Forelimb muscle (tissue), 1 donor: ENCODE data around the gene AFAP1L2. TPM values are rescaled to one million over a fixed set of nuclear protein-coding genes. Genes with fewer than 3 reads are reported as not detected.
A peak's percentile ranks its signal among the peaks of the same experiment; 100 is the strongest.

ENCODE experiments used
- DNase-seq: peaks from one replicate; pipeline ENCODE4 v3.0.0-alpha.2; 2013; ENCODE audit warnings: low read depth
- polyA plus RNA-seq: library from polyadenylated mRNA; unstranded; fragments of 120-200 nt; gene quantifications from one replicate; pipeline ENCODE4 v1.2.1, GENCODE V29; 2013; ENCODE audit not compliant: insufficient read length

Gene AFAP1L2
- polyA plus RNA-seq, 1 donor: 34.0 TPM

GRCh38 chr10:114266521-114266920 lies 137.8 kb downstream of the AFAP1L2 start:
- no peak for DNase-seq

DNA sequence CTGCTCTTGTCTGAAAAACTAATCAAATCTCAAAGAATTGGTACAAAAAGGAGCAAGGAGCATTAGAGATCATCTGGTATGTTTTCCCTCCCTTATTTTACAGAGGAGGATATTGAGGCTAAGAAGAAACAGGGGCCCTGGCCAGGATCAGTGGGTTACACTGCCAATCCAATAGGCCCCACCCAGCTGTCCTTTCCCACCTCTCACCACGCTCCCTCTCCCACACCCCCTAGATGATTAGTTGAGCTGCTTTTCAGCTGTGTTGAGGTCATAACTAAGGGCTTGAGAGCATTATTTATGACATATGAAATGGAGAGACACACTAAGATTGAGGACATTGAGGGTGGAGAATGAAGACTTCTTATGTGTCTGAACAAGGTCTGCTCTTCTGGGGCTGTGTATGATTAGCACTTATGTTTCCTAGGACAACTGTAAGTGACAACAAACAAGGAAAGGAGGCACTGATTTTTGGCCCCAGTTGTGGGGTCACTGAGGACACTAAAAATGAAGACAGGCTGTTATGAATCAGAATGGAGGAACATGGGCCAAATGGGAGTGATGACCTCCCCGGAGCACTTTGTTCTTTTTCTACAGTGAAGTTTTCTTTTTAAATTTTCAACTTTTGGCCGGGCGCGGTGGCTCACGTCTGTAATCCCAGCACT lies 138.8 kb downstream of the AFAP1L2 start:
- DNase-seq: peak; percentile 17

GRCh38 chr10:114262496-114262895 lies 141.8 kb downstream of the AFAP1L2 start:
- no peak for DNase-seq

GRCh38 chr10:114261076-114261475 lies 143.2 kb downstream of the AFAP1L2 start:
- DNase-seq: no peak

GRCh38 chr10:114260366-114260765 lies 143.9 kb downstream of the AFAP1L2 start:
- DNase-seq: no peak

- DNase-seq: no peak
Observed at GRCh38 chr10:114259824-114260223, 144.5 kb downstream of the AFAP1L2 start.

- no peak for DNase-seq
Observed at GRCh38 chr10:114258274-114258840, 145.9 kb downstream of the AFAP1L2 start.

GRCh38 chr10:114257498-114257897 lies 146.8 kb downstream of the AFAP1L2 start:
- peak; percentile 19 for DNase-seq

- DNase-seq: no peak
Observed at GRCh38 chr10:114256822-114257221, 147.5 kb downstream of the AFAP1L2 start.

DNA sequence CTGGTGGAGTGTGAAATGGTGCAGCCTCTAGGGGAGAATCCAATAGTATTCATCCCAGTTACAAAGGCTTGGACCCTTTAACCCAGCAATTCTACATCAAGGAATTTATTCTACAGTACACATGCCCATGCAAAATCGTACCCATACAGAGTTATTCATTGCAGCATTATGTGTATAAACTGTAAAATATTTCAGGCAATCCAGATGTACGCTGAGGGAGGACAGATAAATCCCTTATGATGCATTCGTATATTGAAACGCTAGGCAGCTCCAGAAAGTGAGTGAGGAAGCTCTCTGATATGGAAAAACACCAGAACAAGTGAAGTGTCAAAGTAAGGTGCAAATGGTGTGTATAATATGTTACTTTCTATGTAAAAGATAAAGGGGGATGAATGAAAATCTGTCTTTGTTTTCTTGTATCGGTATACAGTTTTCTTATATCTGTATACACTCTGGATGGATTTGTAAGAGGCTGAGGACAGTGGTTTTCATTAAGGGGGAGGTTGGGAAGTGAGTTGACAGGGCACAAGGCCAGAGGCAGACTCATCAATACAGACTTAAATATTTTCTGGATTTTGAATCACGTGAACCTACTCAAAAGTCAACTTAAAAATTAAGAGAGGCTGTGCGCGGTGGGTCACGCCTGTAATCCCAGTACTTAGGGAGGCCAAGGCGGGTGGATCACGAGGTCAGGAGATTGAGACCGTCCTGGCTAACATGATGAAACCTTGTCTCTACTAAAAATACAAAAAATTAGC lies 148.1 kb downstream of the AFAP1L2 start:
- DNase-seq: no peak

DNA sequence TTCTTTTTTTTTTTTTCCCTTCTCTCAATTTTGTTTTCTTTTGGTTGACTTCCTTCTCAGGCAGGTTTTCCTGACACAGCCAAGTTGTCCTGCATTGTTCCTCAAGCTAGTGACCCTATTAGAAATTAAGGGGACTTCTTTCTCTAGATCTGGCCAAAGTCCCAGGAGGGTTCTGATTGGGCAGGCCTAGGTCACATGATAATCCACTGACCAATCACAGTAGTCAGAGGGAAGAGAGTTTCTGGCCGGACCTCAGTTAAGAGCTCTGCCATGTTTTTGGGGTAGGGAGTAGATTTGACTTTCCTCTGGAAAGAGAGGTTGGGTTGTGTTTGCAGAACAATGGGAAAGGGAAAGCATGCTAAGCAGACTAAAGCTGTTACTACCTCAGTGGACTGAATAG lies 149.1 kb downstream of the AFAP1L2 start:
- no peak for DNase-seq

GRCh38 chr10:114252883-114253282 lies 151.4 kb downstream of the AFAP1L2 start:
- DNase-seq: no peak

DNA sequence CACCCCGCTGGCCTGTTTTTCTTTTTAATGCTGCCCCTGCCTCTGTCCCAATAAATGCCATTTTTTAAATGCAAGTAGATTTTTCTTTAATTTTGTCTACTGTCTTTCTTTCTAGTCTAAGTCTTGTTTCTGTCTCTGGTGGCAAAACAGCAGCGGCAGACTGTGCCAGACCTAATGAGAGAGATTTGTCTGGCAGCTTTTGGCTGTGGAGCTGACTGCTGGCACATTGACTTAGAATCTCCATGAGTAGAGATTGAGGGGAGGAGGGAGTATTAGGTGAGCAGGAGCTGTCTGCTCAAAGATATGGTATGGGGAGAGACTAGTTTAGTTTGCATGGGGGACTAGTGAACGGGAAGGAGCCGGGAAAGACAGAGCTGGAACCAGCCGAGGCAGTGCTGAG lies 152.2 kb downstream of the AFAP1L2 start:
- no peak for DNase-seq

DNA sequence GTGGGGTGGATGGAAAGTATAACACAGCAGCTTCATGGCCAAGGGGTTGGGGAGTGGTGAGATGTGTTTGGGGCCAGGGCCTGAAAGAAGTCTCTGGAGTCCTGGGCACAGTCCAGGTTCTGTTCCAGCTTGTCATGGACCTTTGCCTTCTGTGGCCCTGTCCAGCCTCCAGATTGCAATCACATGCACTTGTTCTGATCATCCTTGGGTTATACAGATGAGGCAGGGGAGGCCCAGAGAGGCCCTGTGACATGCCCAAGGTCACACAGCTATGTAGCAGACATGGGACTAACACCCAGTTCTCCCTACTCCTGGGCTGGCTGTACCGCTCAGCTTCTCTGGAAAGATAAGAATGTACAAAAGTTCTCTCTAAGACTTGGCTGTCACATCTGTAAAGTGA lies 153.6 kb downstream of the AFAP1L2 start:
- DNase-seq: no peak

DNA sequence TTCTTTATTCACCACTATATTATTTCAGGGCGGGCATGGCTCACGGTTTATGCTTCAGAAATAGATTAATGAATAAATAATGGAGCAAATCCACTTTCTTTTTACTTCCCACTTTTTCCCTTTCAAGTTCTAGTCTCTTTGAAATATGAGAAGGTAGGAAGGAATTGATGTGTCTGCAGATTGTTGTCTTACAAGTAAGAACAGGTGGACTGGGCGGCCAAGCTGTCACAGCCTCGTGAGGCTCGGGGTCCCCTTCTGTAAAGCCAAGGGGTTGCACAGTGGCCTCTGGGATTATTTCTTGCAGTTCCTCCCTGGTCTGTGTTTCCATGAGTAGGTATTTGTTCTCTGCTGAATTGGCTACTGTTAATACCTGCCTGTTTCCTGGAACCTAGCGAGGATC lies 154.1 kb downstream of the AFAP1L2 start:
- no peak for DNase-seq

- DNase-seq: no peak
Observed at GRCh38 chr10:114246679-114247305, 157.5 kb downstream of the AFAP1L2 start.

DNA sequence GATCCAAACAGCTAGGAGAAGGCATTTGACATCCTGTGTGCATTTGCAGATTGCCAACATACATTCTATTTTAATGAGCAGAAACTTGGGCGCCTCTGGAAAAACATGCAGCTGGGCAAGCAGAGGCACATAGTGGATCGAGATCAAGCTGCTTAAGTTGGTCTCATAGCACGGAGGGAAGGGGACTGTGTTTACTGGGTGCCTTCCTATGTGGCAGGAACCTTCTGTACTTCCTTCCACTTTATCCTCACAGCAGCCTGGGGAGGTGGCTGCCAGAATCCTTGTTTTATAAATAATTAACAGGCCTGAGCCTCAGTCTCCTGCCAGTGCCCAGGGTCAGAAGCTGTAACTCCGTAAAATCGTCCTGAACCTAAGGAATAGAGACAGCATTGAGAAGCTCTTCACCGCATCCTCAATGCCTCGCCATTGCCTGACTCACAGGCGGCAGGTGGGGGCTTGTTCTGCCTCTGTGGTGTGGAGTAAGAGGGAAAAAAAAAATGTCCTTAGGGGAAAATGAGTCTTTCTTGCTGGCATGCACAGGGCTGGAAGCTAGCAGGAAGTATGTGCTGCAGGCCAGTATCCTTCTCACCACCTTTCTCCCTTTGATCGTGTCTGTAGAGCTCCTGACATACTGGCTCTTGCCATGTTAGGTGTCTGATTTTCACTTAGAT lies 159.0 kb downstream of the AFAP1L2 start:
- DNase-seq: no peak

Other genes with a start within 250 kb of the AFAP1L2 start
- 11.9 TPM for gene CCDC186, start 230.3 kb downstream of the AFAP1L2 start, polyA plus RNA-seq
- 0.13 TPM for gene TDRD1, start 225.1 kb downstream of the AFAP1L2 start, polyA plus RNA-seq
- 0.48 TPM for gene VWA2, start 165.2 kb downstream of the AFAP1L2 start, polyA plus RNA-seq